Lung (tissue), 12 donors: Measurements from ENCODE around the gene RAD52. TPM values are rescaled to one million over a fixed set of nuclear protein-coding genes. Genes with fewer than 3 reads are reported as not detected.

Source experiments
- ATAC-seq: fragments of 200-7000 bp; cut with Tn5 transposase; one replicate; pipeline ENCODE4 v1.9.1; 2020; ENCODE audit warnings: moderate number of reproducible peaks; ENCODE audit not compliant: insufficient read depth, low FRiP score
- DNase-seq, 3 donors: peaks; one replicate each; pipeline ENCODE4 v3.0.0-alpha.2; 2013 to 2017
- H3K27ac ChIP-seq, 2 donors: one replicate each; pipeline ENCODE4 v1.5.1; 2013; ENCODE audit warnings: mild to moderate bottlenecking in 2 of 2, moderate library complexity in 2 of 2, control low read depth in 1 of 2, inconsistent platforms in 1 of 2, low read depth in 1 of 2, low read length in 1 of 2
- H3K27me3 ChIP-seq, 3 donors: one replicate each; pipeline ENCODE4 v1.5.1; 2013; ENCODE audit warnings: low read length in 2 of 3; ENCODE audit not compliant: control insufficient read depth in 3 of 3, insufficient read depth in 3 of 3
- H3K36me3 ChIP-seq, 4 donors: one replicate each; pipeline ENCODE4 v1.5.1; 2013; ENCODE audit warnings: low read length in 4 of 4, mild to moderate bottlenecking in 1 of 4, moderate library complexity in 1 of 4; ENCODE audit not compliant: control insufficient read depth in 4 of 4, insufficient read depth in 4 of 4
- H3K4me1 ChIP-seq, 5 donors: one replicate each; pipeline ENCODE4 v1.5.1; 2013; ENCODE audit warnings: low read length in 5 of 5, mild to moderate bottlenecking in 2 of 5, moderate library complexity in 1 of 5; ENCODE audit not compliant: control insufficient read depth in 5 of 5, insufficient read depth in 5 of 5
- H3K4me3 ChIP-seq: one replicate; pipeline ENCODE4 v1.5.1; 2013; ENCODE audit warnings: mild to moderate bottlenecking, control low read depth, moderate library complexity
- H3K9ac ChIP-seq, 2 donors: one replicate each; pipeline ENCODE4 v1.5.1; 2013; ENCODE audit warnings: low read length in 2 of 2, control low read depth in 1 of 2; ENCODE audit not compliant: insufficient read depth in 1 of 2
- H3K9me3 ChIP-seq, 4 donors: one replicate each; pipeline ENCODE4 v1.5.1; 2013; ENCODE audit warnings: low read length in 3 of 4, mild to moderate bottlenecking in 1 of 4, moderate library complexity in 1 of 4; ENCODE audit not compliant: control insufficient read depth in 4 of 4, insufficient read depth in 3 of 4
- CTCF ChIP-seq: IDR thresholded peaks from 2 replicates; pipeline ENCODE4 v1.5.1; 2012; ENCODE audit warnings: mild to moderate bottlenecking; ENCODE audit errors: control extremely low read depth, extremely low read depth
- WGBS, 2 donors: extraction: QIAGEN DNeasy Blood & Tissue Kit; methylation state at CpG; one replicate each; pipeline ENCODE4 v1.1.7; 2013; 5-methylcytosine and 5-hydroxymethylcytosine counted together
- polyA plus RNA-seq, 2 donors: library from polyadenylated mRNA; stranded (reverse); fragments of 200-250 nt; gene quantifications; one replicate each; pipeline ENCODE4 v1.2.1, GENCODE V29; 2013
- total RNA-seq, 2 donors: library from RNA; depleted of rRNA in 1 of 2; stranded (reverse); fragments of >200 nt in 1 of 2; gene quantifications; one replicate each; pipeline ENCODE4 v1.2.1, GENCODE V29; 2014 to 2021
- donor health status: control.
- donor health status: control.
- donor health status: Bipolar disorder and iron deficiency.
- donor health status: healthy.
- donor health status: DM: yes; HTN: yes; CAD: no.

The RAD52 gene
- total and polyA plus RNA-seq, 4 donors = 4.3 to 36.8 (median 8.0) TPM

DNA sequence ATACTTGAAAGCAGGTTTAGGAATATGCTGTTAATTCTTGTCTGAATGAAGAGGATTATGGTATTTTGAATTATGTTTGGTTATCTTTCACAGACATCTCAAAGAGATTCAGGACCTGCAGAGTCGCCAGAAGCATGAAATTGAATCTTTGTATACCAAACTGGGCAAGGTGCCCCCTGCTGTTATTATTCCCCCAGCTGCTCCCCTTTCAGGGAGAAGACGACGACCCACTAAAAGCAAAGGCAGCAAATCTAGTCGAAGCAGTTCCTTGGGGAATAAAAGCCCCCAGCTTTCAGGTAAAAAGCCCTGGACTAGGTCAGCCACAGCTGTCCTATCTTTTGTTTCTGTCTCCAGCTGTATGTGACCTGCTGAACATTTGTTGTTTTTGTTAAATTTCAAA lies 52.1 kb downstream of the RAD52 start:
- Histone ChIP-seq H3K4me3 (no peak overlapping the region), H3K4me1 (no peaks in the 10 kb centered on the region), H3K36me3 (peaks cover 27 to 47% (median 38%) of the 10 kb centered on the region in 4 donors), H3K27ac (no peak overlapping the region), H3K9ac (no peak overlapping the region), H3K9me3 (no peaks in the 10 kb centered on the region), H3K27me3 (no peaks in the 10 kb centered on the region)
- WGBS, 2 donors = 91 to 93% methylated on average over 4 of the region's 4 CpGs
- TF ChIP-seq CTCF = no peak
- ATAC-seq (no peak), DNase-seq (no peak)

GRCh38 chr12:896031-896430 lies 53.5 kb downstream of the RAD52 start:
- TF ChIP-seq CTCF = no peak
- Histone ChIP-seq H3K9me3 (no peaks in the 10 kb centered on the region), H3K27ac (no peak overlapping the region), H3K4me3 (no peak overlapping the region), H3K36me3 (peaks cover 18 to 40% (median 27%) of the 10 kb centered on the region in 4 donors), H3K27me3 (no peaks in the 10 kb centered on the region), H3K4me1 (no peaks in the 10 kb centered on the region), H3K9ac (no peak overlapping the region)
- DNase-seq = no peak
- no peak for ATAC-seq
- 79 to 88% methylated on average over 4 of the region's 4 CpGs for WGBS, 2 donors

DNA sequence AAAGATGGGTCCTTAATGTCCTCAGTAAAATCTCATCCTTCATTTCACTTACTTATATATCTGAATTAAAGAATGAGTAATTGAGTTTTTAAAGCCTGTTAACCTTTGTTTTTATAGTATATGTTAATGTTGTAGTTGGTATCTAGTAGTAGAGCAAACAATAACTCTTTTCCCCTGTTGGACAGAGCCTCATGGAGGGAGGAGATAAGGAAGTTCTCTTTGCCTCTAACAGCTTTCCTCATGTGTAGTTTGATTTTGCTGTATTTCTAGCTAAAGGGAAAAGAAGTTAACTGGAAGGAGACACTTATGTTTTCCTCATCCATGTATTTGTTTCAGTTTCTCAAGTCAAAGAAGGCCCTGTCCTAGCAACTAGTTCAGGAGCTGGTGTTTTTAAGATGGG lies 55.3 kb downstream of the RAD52 start:
- H3K9ac ChIP-seq = no peak overlapping the region
- DNase-seq (no peak), ATAC-seq (no peak)
- H3K27me3 ChIP-seq = no peaks in the 10 kb centered on the region
- H3K4me3 ChIP-seq = no peak overlapping the region
- no peak for TF ChIP-seq CTCF
- H3K36me3 ChIP-seq = peaks cover 17 to 38% (median 20%) of the 10 kb centered on the region in 4 donors
- H3K4me1 ChIP-seq = no peaks in the 10 kb centered on the region
- no peak overlapping the region for H3K27ac ChIP-seq
- H3K9me3 ChIP-seq = no peaks in the 10 kb centered on the region

DNA sequence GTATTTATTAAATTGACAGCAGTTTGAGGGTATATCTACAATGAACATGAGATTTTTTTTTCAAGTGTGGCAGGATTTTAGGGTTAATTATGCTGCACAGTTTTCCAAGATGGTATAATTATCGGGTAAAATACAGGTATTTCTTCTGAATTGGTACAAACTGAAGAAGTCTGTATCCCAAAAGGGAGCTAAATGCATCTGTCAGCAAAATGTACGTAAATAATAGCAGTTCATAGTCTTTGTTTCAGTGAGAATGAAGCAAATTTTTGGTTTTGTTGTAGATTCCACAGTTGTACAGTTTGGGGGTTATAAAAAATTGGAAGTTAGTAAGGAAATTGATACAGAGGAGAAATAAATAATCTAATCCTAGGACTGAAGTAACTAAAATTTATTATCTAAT lies 63.3 kb downstream of the RAD52 start:
- no peak for TF ChIP-seq CTCF
- H3K9ac ChIP-seq = no peak overlapping the region
- no peak for ATAC-seq
- DNase-seq = no peak
- no peaks in the 10 kb centered on the region for H3K4me1 ChIP-seq
- peaks cover 34 to 59% (median 52%) of the 10 kb centered on the region in 4 donors for H3K36me3 ChIP-seq
- H3K27ac ChIP-seq = no peak overlapping the region
- peaks cover 0 to 2% (median 0%) of the 10 kb centered on the region in 4 donors for H3K9me3 ChIP-seq
- no peak overlapping the region for H3K4me3 ChIP-seq
- no peaks in the 10 kb centered on the region for H3K27me3 ChIP-seq
- WGBS, 2 donors = 94 to 96% methylated on average over 2 of the region's 2 CpGs
